HEK293 (cell line): ENCODE data around the gene TWF2.

ENCODE experiments used
- CTCF ChIA-PET: fragments of 350-600 bp; formaldehyde crosslinking; extraction: SDS; loops from one replicate; lab custom pipeline; 2021; ENCODE audit warnings: antibody characterized with exemption; lab: Yijun Ruan, JAX
- POLR2A ChIA-PET: fragments of 300-600 bp; formaldehyde crosslinking; extraction: SDS; loops from one replicate; lab custom pipeline; 2020; ENCODE audit warnings: antibody characterized with exemption, inconsistent platforms; lab: Yijun Ruan, JAX
- H3K27ac ChIP-seq: fragments of 200-500 bp; sonication (Bioruptor generic); 2 replicates; pipeline ENCODE4 v1.5.1; 2014; ENCODE audit warnings: low read depth, low read length, control low read depth, inconsistent platforms; ENCODE audit errors: extremely low read depth
- H3K36me3 ChIP-seq, 2 experiments: fragments of 200-500 bp in 1 of 2; sonication (Bioruptor generic) in 1 of 2; 1 replicate in 1 of 2; 2 replicates in 1 of 2; pipeline ENCODE4 v1.5.1; 2014 to 2017; ENCODE audit warnings: inconsistent platforms in 2 of 2, low read length in 2 of 2; ENCODE audit not compliant: control insufficient read depth in 2 of 2, insufficient read depth in 1 of 2
- H3K4me1 ChIP-seq: fragments of 200-500 bp; sonication (Bioruptor generic); 2 replicates; pipeline ENCODE4 v1.5.1; 2014; ENCODE audit warnings: mild to moderate bottlenecking, low read length, inconsistent platforms; ENCODE audit not compliant: control insufficient read depth, insufficient read depth
- H3K4me3 ChIP-seq: 2 replicates; pipeline ENCODE4 v1.5.1; 2011; ENCODE audit warnings: low read depth, mild to moderate bottlenecking, control low read depth, low read length, moderate library complexity
- H3K9me3 ChIP-seq: fragments of 200-500 bp; sonication (Bioruptor generic); 2 replicates; pipeline ENCODE4 v1.5.1; 2014; ENCODE audit warnings: low read depth, low read length, inconsistent platforms; ENCODE audit not compliant: control insufficient read depth, insufficient read depth
- GLIS2 ChIP-seq: fragments of 450-650 bp; formaldehyde crosslinking; IDR thresholded peaks from 2 replicates; pipeline ENCODE4 v1.5.1; 2016; ENCODE audit warnings: missing biosample characterization, missing genetic modification characterization
- HIC1 ChIP-seq: fragments of 450-650 bp; formaldehyde crosslinking; IDR thresholded peaks from 2 replicates; pipeline ENCODE4 v1.5.1; 2016; ENCODE audit warnings: missing biosample characterization, missing genetic modification characterization
- MYNN ChIP-seq: fragments of 450-650 bp; formaldehyde crosslinking; IDR thresholded peaks from 2 replicates; pipeline ENCODE4 v1.5.1; 2016; ENCODE audit warnings: missing biosample characterization, missing genetic modification characterization, borderline replicate concordance
- OSR2 ChIP-seq: fragments of 450-650 bp; formaldehyde crosslinking; IDR thresholded peaks from 2 replicates; pipeline ENCODE4 v1.5.1; 2016; ENCODE audit warnings: missing biosample characterization, missing genetic modification characterization
- PATZ1 ChIP-seq: fragments of 450-650 bp; formaldehyde crosslinking; IDR thresholded peaks from 2 replicates; pipeline ENCODE4 v1.5.1; 2016; ENCODE audit warnings: missing biosample characterization, missing genetic modification characterization
- SCRT2 ChIP-seq: fragments of 450-650 bp; formaldehyde crosslinking; IDR thresholded peaks from 2 replicates; pipeline ENCODE4 v1.5.1; 2016; ENCODE audit warnings: missing biosample characterization, missing genetic modification characterization
- ZBTB17 ChIP-seq: fragments of 450-650 bp; formaldehyde crosslinking; IDR thresholded peaks from 2 replicates; pipeline ENCODE4 v1.5.1; 2016; ENCODE audit warnings: missing biosample characterization, missing genetic modification characterization
- ZIC2 ChIP-seq: fragments of 450-650 bp; formaldehyde crosslinking; IDR thresholded peaks from 2 replicates; pipeline ENCODE4 v1.5.1; 2016; ENCODE audit warnings: missing biosample characterization, missing genetic modification characterization
- ZNF133 ChIP-seq: fragments of 450-650 bp; formaldehyde crosslinking; IDR thresholded peaks from 2 replicates; pipeline ENCODE4 v1.5.1; 2016; ENCODE audit warnings: missing biosample characterization, missing genetic modification characterization
- ZNF514 ChIP-seq: fragments of 450-650 bp; formaldehyde crosslinking; IDR thresholded peaks from 2 replicates; pipeline ENCODE4 v1.5.1; 2016; ENCODE audit warnings: missing biosample characterization, missing genetic modification characterization
- ZNF600 ChIP-seq: fragments of 450-650 bp; formaldehyde crosslinking; IDR thresholded peaks from 2 replicates; pipeline ENCODE4 v1.5.1; 2016; ENCODE audit warnings: missing biosample characterization, missing genetic modification characterization
- ZNF610 ChIP-seq: fragments of 450-650 bp; formaldehyde crosslinking; IDR thresholded peaks from 2 replicates; pipeline ENCODE4 v1.5.1; 2016; ENCODE audit warnings: missing biosample characterization, missing genetic modification characterization, borderline replicate concordance
- ZNF654 ChIP-seq: fragments of 450-650 bp; formaldehyde crosslinking; IDR thresholded peaks from 2 replicates; pipeline ENCODE4 v1.5.1; 2016; ENCODE audit warnings: low read depth, missing biosample characterization, missing genetic modification characterization
- ZNF792 ChIP-seq: fragments of 450-650 bp; formaldehyde crosslinking; IDR thresholded peaks from 2 replicates; pipeline ENCODE4 v1.5.1; 2016; ENCODE audit warnings: missing biosample characterization, missing genetic modification characterization
- ZSCAN18 ChIP-seq: fragments of 450-650 bp; formaldehyde crosslinking; IDR thresholded peaks from 2 replicates; pipeline ENCODE4 v1.5.1; 2016; ENCODE audit warnings: missing biosample characterization, missing genetic modification characterization
- TF ChIP-seq, protein P1 (sequence below): fragments of 450-650 bp; formaldehyde crosslinking; IDR thresholded peaks from 2 replicates; pipeline ENCODE4 v1.5.1; 2016; ENCODE audit warnings: missing biosample characterization, missing genetic modification characterization
- TF ChIP-seq, protein P2 (sequence below): fragments of 450-650 bp; formaldehyde crosslinking; IDR thresholded peaks from 2 replicates; pipeline ENCODE4 v1.5.1; 2016; ENCODE audit warnings: missing biosample characterization, missing genetic modification characterization

TWF2 gene

GRCh38 chr3:52232279-52233107 lies 6.5 kb downstream of the TWF2 start:
- H3K27ac ChIP-seq: no peak overlapping the region
- no peak for TF ChIP-seq ZNF792
- TF ChIP-seq GLIS2 (tag by site-specific recombination): peak; percentile 32; the same call in 1 of the 2 replicates
- TF ChIP-seq HIC1 (tag by site-specific recombination): no peak
- TF ChIP-seq ZSCAN18 (tag by site-specific recombination): no peak
- TF ChIP-seq ZNF610: no peak
- no peak for TF ChIP-seq OSR2
- peak; percentile 38; the same call in 1 of the 2 replicates for TF ChIP-seq ZNF600 (tag by site-specific recombination)
- no peak for TF ChIP-seq MYNN
- no peak for TF ChIP-seq ZNF133
- TF ChIP-seq, protein P1, sequence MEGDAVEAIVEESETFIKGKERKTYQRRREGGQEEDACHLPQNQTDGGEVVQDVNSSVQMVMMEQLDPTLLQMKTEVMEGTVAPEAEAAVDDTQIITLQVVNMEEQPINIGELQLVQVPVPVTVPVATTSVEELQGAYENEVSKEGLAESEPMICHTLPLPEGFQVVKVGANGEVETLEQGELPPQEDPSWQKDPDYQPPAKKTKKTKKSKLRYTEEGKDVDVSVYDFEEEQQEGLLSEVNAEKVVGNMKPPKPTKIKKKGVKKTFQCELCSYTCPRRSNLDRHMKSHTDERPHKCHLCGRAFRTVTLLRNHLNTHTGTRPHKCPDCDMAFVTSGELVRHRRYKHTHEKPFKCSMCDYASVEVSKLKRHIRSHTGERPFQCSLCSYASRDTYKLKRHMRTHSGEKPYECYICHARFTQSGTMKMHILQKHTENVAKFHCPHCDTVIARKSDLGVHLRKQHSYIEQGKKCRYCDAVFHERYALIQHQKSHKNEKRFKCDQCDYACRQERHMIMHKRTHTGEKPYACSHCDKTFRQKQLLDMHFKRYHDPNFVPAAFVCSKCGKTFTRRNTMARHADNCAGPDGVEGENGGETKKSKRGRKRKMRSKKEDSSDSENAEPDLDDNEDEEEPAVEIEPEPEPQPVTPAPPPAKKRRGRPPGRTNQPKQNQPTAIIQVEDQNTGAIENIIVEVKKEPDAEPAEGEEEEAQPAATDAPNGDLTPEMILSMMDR (tag by site-specific recombination): 0 out of 2 replicates have a peak, but pooled peaks have one; percentile 24
- TF ChIP-seq ZNF654 (tag by site-specific recombination): peak; percentile 66
- TF ChIP-seq, all 188 proteins: peak for 4
- H3K4me3 ChIP-seq: no peak overlapping the region
- ChIA-PET POLR2A (interaction anchor here (1.0 kb wide), 1 partner anchor 11 kb away, joined by 3 read pairs; no protein-coding TSS in a partner anchor), CTCF (interaction anchor here (0.7 to 3.4 kb wide), 11 partner anchors 9 to 1568 kb away, joined by 3 to 44 read pairs (median 4); partner anchors contain the start of gene GLYCTK)
- no peaks in the 10 kb centered on the region for H3K4me1 ChIP-seq
- peaks cover 0 to 44% of the 10 kb centered on the region in 2 experiments; a peak in 1 of 3 replicates for H3K36me3 ChIP-seq
- H3K9me3 ChIP-seq: no peaks in the 10 kb centered on the region

DNA sequence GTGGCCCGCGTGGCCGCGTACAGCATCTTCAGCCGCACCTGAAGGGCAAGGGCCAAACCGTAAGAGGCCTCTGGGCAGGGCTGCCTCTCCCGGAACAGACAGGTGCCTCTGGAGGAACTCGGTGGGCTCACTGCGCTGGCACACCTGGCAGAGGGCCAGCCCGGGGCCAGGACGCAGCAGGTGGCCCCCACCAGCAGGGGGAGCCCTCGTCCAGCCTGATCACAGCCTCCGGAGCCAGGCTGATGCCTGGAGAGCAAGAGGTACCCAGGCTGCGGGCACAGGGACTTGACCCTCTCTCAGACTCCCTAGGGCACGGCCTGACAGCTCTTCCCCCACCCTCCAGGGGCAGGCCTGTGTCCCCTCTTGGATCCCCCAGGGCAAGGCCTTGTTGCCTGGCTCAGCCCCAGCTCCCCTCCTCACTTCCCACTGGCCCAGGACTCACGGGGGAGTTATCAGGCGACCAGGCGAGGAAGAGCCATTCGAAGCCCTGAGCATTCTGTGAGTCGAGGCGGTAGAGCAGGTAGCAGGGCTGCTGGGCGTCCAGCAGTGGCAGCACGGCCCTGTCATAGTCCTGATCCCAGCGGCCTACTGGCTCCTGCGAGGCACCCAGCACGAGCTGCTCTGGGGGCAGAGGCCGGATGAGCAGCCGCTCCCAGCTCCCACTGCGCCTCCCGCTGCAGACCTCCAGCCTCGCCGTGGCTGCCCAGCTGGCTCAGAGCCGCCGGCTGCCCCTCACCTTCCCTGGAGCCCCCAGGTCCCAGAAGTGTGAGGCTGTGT lies 7.3 kb downstream of the TWF2 start:
- Histone ChIP-seq H3K4me3 (no peak overlapping the region), H3K36me3 (peaks cover 0 to 44% of the 10 kb centered on the region in 2 experiments; a peak in 1 of 3 replicates), H3K9me3 (no peaks in the 10 kb centered on the region), H3K27ac (no peak overlapping the region), H3K4me1 (no peaks in the 10 kb centered on the region)
- ChIA-PET CTCF (interaction anchor here (0.7 to 3.4 kb wide), 27 partner anchors 9 to 307 kb away, joined by 3 to 44 read pairs (median 3); partner anchors contain the start of genes GLYCTK and WDR82), POLR2A (interaction anchor here (1.0 kb wide), 1 partner anchor 10 kb away, joined by 3 read pairs; no protein-coding TSS in a partner anchor)
- TF ChIP-seq ZNF654 (tag by site-specific recombination) (peak; percentile 48), PATZ1 (tag by site-specific recombination) (0 out of 2 replicates have a peak, but pooled peaks have one; percentile 30), ZBTB17 (peak; percentile 50; the same call in 1 of the 2 replicates), ZNF514 (tag by site-specific recombination) (no peak), SCRT2 (tag by site-specific recombination) (peak; percentile 62; the same call in 1 of the 2 replicates), HIC1 (tag by site-specific recombination) (peak; percentile 59), ZIC2 (tag by site-specific recombination) (peak; percentile 52; the same call in 1 of the 2 replicates)
- TF ChIP-seq, protein P2, sequence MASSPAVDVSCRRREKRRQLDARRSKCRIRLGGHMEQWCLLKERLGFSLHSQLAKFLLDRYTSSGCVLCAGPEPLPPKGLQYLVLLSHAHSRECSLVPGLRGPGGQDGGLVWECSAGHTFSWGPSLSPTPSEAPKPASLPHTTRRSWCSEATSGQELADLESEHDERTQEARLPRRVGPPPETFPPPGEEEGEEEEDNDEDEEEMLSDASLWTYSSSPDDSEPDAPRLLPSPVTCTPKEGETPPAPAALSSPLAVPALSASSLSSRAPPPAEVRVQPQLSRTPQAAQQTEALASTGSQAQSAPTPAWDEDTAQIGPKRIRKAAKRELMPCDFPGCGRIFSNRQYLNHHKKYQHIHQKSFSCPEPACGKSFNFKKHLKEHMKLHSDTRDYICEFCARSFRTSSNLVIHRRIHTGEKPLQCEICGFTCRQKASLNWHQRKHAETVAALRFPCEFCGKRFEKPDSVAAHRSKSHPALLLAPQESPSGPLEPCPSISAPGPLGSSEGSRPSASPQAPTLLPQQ (tag by site-specific recombination): 0 out of 2 replicates have a peak, but pooled peaks have one; percentile 14
